GM12891 (cell line): ENCODE measurements around the gene HMGCS2.

Source experiments
- DNase-seq: peaks from one replicate; pipeline ENCODE4 v3.0.0; 2011; ENCODE audit warnings: low spot score; ENCODE audit not compliant: insufficient read length
- FAIRE-seq: peaks from 2 replicates; lab custom pipeline; 2011; peaks lifted over from hg19 to GRCh38; lab: Jason Lieb, UNC
- PAX5 ChIP-seq: IDR thresholded peaks from 2 replicates; pipeline ENCODE4 v1.6.1; 2011; ENCODE audit warnings: low read length, moderate library complexity, mild to moderate bottlenecking; ENCODE audit not compliant: insufficient read depth, severe bottlenecking
- POLR2A ChIP-seq: IDR thresholded peaks from 2 replicates; pipeline ENCODE4 v1.6.1; 2011; ENCODE audit warnings: low read depth, low read length, control low read depth
- POLR2AphosphoS5 ChIP-seq: IDR thresholded peaks from 2 replicates; pipeline ENCODE4 v1.6.1; 2011; ENCODE audit warnings: low read depth, low read length, control low read depth
- POU2F2 ChIP-seq: IDR thresholded peaks from 2 replicates; pipeline ENCODE4 v1.6.1; 2011; ENCODE audit warnings: low read depth, mild to moderate bottlenecking, control low read depth, low read length, moderate library complexity
- SPI1 ChIP-seq: IDR thresholded peaks from 2 replicates; pipeline ENCODE4 v1.6.1; 2011; ENCODE audit warnings: low read depth, low read length, control low read depth
- TAF1 ChIP-seq: IDR thresholded peaks from 2 replicates; pipeline ENCODE4 v1.6.1; 2011; ENCODE audit warnings: low read depth, low read length, control low read depth

The HMGCS2 gene

DNA sequence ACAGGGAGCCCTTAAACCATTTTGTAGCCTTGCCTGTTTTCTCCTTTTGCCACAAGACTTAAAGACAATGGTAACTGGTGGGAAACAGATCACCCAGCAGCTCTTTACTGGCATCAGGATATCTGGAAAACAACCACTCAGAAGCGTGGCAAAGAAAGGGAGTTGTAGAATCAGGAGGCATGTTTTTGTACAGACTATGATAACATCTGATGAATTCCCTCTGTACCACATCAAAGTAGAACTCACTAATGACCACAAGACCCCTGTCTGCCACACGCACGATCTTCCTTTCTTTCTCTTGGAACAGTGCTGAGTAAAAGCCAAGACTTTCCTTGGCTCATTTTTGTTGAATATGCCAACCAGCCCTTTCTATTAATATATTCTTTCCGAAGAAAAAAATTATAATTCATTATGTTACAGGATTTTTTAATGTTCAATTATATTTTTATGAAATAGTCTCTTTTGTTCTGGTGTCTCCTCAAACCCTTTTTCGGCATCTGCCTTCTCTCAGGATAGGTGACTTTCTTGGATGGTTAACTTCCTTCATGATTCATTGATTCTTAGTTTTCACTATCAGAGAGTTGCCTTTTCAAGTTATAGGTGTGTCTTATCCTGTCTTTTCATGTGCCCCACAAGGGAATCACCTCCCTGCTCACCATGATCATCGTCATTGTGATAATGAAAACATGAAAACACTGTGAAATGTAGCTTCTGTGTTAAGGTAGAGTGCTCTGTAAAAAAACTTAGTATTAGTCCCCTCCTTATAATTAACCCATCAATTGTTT is 64.8 kb downstream of the HMGCS2 start:
- no peak for TF ChIP-seq TAF1
- TF ChIP-seq POU2F2, result no peak
- TF ChIP-seq PAX5, result no peak
- TF ChIP-seq POLR2AphosphoS5, result no peak
- no peak for TF ChIP-seq SPI1
- no peak for TF ChIP-seq POLR2A
- DNase-seq (no peak), FAIRE-seq (no peak)

DNA sequence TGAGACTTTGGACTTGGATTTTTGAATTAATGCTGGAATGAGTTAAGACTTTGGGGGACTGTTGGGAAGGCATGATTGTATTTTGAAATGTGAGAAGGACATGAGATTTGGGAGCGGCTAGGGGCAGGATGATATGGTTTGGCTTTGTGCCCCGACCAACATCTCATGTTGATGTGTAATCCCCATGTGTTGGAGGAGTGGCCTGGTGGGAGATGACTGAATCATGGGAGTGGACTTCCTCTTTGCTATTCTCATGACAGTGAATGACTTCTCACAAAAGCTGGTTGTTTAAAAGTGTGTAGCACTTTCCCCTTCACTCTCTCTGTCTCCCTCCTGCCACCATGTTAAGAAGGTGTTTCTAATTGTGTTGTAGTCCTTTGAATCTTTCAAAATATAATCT is 66.3 kb downstream of the HMGCS2 start:
- DNase-seq (no peak), FAIRE-seq (no peak)
- TF ChIP-seq SPI1, result no peak
- no peak for TF ChIP-seq POU2F2
- no peak for TF ChIP-seq PAX5
- no peak for TF ChIP-seq TAF1
- TF ChIP-seq POLR2AphosphoS5, result no peak
- no peak for TF ChIP-seq POLR2A

DNA sequence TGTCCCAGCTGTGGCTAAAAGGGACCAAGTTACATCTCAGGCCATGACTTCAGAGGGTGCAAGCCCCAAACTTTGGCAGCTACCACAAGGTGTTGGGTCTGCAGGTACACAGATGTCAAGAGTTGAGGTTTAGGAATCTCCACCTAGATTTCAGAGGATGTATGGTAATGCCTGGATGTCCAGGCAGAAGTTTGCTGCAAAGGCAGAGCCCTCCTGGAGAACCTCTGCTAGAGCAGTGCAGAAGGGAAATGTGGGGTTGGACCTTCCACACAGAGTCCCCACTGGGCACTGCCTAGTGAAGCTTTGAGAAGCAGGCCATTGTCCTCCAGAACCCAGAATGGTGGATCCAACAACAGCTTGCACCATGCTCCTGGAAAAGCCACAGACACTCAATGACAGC is 67.0 kb downstream of the HMGCS2 start:
- TF ChIP-seq POLR2A (no peak), POLR2AphosphoS5 (no peak), TAF1 (no peak), SPI1 (no peak), PAX5 (no peak), POU2F2 (no peak)
- FAIRE-seq (no peak), DNase-seq (no peak)

DNA sequence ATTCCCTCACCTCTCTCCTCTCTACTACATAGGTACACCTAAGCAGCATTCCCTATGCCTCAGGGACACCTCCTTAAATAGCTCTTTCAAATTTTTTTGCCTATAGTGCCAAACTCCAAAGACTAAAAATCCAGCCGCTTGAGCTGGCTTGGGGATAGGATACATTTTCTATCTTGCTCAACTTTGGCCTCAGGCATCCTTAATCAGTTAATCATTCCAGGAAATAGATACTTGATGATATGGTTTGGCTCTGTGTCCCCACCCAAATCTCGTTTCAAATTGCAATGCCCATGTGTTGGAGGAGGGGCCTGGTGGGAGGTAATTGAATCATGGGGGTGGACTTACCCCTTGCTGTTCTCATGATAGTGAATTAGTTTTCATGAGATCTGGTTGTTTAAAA is 68.4 kb downstream of the HMGCS2 start:
- no peak for FAIRE-seq
- no peak for TF ChIP-seq PAX5
- no peak for TF ChIP-seq TAF1
- no peak for TF ChIP-seq POU2F2
- no peak for TF ChIP-seq SPI1
- no peak for TF ChIP-seq POLR2A
- no peak for TF ChIP-seq POLR2AphosphoS5
- no peak for DNase-seq
